H1 (cell line): ENCODE data around the gene PSMB5. TPM values are rescaled to one million over a fixed set of nuclear protein-coding genes. Genes with fewer than 3 reads are reported as not detected.

Source experiments
- NRF1 ChIP-seq: IDR thresholded peaks from 2 replicates; pipeline ENCODE4 v1.6.1; 2011; ENCODE audit warnings: mild to moderate bottlenecking, low read depth, low read length, improper control_type of control experiment
- SAP30 ChIP-seq: fragments of 300-600 bp; sonication (generic); IDR thresholded peaks from 2 replicates; pipeline ENCODE4 v1.7.1; 2012; ENCODE audit warnings: low read length, moderate library complexity, mild to moderate bottlenecking, inconsistent platforms; ENCODE audit not compliant: insufficient read depth, insufficient replicate concordance
- polyA plus RNA-seq, 7 experiments: library from polyadenylated mRNA; depleted of rRNA in 3 of 7; stranded (reverse) in 5 of 7; unstranded in 2 of 7; fragments of >200 nt in 5 of 7; fragments of 200-250 nt in 2 of 7; gene quantifications; 1 replicate in 5 of 7; 2 replicates in 1 of 7; 4 replicates in 1 of 7; pipeline versions ENCODE4 v1.2.1 to v1.2.3, GENCODE V29; 2011 to 2013; ENCODE audit warnings: missing spikeins in 2 of 7, mixed read lengths in 2 of 7
- total RNA-seq: library from RNA; stranded (reverse); fragmentation: NEBNext Ultra II Directional; extraction: Animal tissue kit (Norgen Biotek cat#: 25700); gene quantifications from 2 replicates; pipeline ENCODE4 v1.2.1, GENCODE V29; 2021

The PSMB5 gene
- total and polyA plus RNA-seq, 2 of the 8 experiments (the other 6 are each of a cell fraction or from before 2014, with no cell fraction given): 254 to 510 TPM

DNA sequence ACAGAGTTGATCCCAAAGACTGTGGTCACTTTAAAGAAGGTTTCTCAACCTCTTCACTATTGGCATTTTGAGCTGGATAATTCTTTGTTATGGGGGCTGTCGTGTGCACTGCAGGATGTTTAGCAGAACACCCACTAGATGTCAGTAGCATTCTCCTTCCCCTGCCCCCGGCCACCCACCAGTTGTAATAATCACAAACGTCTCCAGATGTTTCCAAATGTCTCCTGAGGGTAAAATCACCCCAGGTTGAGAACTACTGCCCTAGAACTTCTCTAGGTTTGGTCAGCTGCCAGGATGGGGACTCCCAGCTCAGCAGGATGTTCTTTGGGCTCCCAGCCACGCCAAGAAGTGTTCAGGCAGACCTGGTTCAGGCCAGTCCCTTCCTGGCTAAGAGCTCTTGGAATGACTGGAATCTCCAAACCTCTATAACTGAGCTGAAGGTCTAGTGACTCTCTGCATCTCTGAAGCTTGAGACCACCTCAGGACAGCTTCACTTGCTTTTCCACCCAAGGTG, 39.9 kb downstream of the PSMB5 start (continued):
- TF ChIP-seq NRF1: no peak
- TF ChIP-seq SAP30: no peak
